RCC 7860 (cell line): ENCODE measurements around the gene DCUN1D3.
"Not testable (repeated sequence)": the region's sequence is repeated elsewhere in the genome, so short reads cannot be mapped to it uniquely, and the experiment has no call there.

Source experiments
- DNase-seq: peaks from one replicate; pipeline ENCODE4 v3.0.0-alpha.2; 2015; ENCODE audit warnings: low spot score
- FAIRE-seq: peaks from 2 replicates; lab custom pipeline; 2012; peaks lifted over from hg19 to GRCh38; lab: Jason Lieb, UNC

DCUN1D3 gene

DNA sequence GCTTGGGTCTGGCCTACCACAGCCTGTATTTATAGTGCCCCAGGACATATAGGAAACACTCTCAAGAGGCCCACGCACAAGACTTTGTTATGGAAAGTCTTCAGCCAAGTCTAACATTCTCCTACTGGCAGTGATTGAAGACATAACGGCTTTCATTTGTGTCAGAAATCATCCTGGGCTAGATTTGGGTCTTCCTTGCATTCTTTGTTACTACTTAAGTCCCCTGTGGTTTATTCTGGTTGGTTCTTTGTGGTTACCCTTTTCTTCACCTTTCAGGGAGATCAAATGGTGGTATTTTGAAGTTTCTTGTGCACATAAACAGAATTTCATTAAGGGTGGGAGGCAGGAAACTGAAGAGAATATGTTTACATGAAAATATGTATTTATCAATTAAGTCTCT is 56.1 kb downstream of the DCUN1D3 start:
- DNase-seq, result no peak
- no peak for FAIRE-seq

DNA sequence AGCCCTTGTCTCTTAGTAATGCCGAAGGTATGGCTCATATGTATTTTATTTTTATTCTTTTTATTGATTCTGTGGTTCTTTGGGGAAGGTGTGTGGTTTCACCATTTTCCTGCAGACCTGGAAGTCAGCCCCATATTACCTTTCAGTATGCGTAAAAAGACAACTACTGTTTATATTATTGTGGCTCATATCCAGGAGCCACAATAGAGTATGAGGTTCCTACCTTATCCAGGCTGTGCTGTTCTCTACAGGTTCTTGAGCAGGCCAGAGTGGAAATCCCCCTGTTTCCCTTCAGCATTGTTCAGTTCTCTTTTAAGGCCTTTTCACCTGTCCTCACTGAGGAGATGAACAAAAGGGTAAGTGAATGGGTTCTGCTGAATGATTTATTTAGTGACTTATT is 60.7 kb downstream of the DCUN1D3 start:
- FAIRE-seq (no peak), DNase-seq (no peak)

DNA sequence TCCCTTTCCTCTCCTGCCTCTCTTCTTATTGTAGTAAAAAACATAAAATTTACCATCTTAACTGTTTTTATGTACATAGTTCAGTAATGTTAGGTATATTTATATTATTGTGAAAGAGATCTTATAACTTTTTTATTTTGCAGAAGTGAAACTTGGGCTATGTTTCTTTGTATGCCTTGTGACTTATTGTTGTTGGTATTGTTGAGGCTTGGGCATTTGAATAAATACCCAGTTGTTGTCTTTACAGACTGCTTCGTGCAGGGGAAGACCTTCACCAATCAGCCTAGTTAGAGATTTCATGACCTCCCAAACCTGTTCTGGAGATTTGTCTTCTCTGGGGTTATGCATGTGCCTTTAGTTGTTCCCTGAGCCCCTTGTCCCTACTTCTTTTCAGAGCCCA is 61.9 kb downstream of the DCUN1D3 start:
- no peak for DNase-seq
- FAIRE-seq, result no peak

DNA sequence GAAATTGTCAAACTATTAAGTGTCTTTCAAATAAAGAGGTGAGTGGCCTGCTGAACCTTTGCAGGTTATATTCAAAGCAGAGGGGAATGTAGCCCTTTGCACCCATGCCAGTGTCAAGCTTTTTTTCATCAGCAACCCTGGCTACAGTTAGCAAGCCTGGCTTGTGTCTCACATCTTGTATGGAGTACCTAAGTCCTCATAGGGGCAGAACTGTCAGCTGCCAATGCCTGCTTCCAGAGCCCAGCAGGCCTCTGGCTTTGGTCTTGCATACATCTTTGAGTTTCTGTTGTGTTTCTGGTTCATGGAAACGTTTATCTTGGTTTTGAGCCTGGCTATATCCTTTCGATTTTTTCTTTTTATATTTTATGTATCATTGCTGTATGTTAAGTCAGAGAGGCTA is 67.1 kb downstream of the DCUN1D3 start:
- DNase-seq (no peak), FAIRE-seq (no peak)

DNA sequence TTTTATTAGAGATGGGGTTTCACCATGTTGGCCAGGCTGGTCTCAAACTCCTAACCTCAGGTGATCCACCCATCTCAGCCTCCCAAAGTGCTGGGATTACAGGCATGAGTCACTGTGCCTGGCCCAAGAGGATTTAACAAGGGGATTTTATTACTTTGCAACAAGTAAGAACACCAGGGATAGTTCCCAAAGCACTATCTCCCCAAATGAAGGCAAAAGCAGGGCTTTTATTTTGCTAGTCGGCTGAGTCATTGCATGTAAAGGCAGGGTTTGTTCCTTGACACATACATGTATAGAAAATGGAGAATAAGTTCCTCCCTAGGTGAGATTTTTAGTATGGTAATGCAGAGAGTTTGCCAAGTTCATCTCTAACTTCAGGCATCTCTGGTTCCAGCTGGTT is 69.8 kb downstream of the DCUN1D3 start:
- FAIRE-seq, result no peak
- DNase-seq, result no peak

DNA sequence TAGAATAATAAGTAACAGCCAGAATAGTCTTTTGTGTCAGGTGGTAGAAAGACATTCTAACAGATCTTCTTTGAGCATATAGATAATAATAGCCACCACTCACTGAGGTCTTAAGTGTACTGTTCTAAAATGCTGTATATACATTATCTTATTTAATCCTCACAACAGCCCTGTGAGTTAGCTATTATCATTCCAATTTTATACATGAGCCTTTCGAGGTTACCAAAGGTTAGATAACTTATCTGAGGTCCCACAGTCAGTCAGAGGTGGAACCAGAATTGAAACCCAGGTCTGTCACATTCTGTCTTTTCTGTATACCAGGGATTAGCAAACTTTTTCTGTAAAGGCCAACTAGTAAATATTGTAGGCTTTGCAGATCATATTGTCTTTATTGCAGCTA is 70.6 kb downstream of the DCUN1D3 start:
- DNase-seq (no peak), FAIRE-seq (no peak)

DNA sequence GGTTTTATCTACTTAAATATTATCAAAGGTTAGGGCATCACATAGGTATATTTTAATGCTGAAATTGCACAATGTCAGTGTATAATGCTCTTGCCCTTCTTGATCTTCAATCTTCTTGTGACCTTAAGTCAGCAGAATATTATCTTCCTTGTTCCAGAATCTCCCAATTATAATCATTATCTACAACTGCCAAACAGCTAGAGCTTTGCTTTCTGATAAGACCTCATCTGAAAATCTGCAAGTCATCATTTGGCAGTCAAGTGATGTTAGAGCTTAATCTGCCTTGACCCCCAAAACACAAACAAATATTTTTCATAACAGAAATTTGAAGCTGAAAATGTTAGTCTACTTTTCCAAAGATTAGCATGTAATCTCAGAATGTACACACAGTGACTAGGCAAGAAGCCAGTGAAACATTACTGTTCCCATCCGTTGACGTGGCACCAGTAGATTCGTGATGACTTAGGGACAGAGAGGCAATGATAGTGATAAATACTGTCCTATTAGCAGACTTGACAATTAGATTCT is 74.1 kb downstream of the DCUN1D3 start:
- DNase-seq (no peak), FAIRE-seq (no peak)

DNA sequence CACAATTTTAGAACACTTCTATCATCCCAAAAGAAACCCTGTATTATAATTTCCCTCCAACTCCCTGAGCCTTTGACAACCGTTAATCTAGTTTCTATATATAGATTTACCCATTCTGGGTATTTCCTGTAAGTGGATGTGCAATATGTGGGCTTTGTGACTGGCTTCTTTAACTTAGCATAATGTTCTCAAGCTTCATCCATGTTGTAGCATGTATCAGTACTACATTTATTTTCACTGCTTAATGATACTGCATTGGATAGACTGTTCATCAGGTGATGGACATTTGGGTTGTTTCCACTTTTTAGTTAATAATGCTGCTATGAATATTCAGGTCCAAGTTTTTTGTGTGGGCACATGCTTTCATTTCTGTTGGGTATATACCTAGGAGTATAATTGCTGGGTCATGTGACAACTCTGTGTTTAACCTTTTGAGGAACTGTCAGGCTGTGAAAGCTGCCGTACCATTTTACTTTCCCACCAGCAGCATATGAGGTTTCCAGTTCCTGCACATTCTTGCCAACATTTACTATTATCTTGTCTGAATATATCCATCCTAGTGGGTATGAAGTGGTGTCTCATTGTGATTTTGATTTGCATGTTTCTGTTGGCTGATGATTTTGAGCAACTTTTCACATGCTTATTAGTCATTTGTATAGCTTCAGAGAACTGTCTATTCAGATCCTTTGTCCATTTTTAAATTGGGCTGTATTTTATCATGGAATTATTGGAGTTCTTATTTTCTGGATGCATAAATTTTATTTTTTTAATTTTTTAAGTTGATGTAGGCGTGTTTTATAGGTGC is 77.4 kb downstream of the DCUN1D3 start:
- FAIRE-seq, result no peak
- DNase-seq, result no peak

DNA sequence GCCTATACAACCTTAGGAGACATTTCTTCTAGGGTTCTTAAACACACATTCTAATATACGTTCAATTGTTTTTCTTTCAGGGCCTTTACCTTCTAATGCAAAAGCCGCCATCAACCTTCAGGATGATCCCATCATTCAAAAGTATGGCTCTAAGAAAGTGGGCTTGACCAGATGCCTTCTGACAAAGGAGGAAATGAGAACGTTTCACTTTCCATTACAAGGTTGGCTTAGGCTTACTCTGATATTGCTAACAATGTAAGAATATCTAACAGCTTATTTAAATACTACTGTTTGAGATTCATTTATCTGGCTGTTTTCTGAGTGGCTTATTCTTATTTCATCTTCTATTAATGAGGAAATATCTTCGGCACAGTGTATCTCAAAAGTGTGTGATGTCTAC is 78.5 kb downstream of the DCUN1D3 start:
- DNase-seq (no peak), FAIRE-seq (no peak)

DNA sequence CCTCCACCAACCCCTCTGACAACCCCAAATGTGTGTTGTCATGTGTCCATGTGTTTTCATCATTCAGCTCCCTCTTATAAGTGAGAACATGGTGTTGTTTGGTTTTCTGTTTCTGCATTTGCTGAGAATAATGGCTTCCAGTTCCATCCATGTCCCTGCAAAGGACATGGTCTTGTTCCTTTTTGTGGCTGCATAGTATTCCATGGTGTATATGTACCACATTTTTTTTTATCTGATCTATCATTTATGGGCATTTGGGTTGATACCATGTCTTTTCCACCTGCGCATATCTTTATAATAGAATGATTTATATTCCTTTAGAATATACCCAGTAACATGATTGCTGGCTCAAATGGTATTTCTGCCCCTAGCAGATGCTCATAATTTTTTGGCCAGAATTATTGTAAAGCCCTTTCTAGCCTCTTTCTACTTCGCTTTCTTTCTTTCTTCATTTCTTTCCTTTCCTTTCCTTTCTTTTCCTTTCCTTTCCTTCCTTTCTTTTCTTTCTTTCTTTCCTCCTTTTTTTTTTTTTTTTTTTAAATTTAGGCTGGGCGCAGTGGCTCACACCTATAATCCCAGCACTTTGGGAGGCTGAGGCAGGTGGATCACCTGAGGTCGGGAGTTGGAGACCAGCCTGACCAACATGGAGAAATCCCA is 81.1 kb downstream of the DCUN1D3 start:
- FAIRE-seq (no peak), DNase-seq (no peak)

DNA sequence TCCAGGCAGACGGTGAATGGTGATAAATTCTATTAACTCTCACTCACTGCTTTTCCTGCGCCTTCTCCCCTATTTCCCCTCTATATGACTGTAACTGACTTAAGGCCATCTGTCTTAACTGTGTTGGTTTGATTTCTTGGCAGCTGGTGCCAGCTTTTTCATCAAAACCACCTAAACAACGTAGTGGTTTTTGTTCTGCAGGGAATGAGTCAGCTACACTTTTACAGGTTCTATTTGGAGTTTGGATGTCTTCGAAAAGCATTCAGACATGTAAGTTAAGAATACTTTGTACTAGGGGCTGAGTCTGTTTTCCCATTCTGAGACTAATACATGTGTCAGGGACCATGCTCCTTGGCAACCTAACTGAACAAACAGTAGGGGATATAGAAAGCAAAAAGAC is 85.4 kb downstream of the DCUN1D3 start:
- DNase-seq (no peak), FAIRE-seq (no peak)

DNA sequence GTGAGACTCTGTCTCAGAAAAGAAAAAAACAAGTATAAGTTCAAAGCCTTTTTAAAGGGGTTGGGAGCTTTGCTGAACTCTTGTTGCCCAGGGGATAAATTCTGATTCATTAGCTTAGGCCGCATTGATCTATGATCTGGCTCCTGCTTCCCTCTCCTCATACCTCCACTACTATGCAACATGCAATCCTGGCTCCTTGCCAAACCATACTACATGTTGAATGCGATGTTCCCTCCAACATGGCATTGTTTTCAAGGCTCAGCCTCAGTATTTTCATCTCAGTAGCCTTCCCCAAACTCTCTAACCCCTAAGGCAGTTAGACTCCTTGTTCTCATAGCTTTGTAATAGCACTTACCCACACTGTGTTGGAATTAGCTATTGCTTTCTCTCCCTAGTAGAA is 87.6 kb downstream of the DCUN1D3 start:
- FAIRE-seq (no peak), DNase-seq (no peak)

DNA sequence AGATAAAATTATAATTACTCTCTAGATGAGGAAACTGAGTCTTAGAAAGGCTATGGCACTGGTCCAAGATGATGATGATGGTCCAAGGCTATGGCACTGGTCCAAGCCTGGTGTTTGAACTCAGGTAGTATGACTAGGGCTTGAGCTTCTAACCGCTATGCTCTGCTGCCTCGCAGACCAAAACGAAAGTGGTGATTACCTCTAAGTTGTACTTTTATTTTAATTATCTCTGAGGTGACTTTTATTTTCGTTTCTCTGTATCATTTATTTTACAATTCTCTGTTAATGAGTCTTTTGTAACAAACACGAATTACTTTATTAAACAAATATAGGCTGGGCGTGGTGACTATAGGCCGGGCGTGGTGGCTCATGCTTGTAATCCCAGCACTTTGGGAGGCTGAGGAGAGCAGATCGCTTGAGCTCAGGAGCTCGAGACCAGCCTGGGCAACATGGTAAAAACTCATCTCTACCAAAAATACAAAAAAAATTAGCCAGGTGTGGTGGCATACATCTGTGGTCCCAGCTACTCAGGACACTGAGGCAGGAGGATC is 88.2 kb downstream of the DCUN1D3 start:
- no peak for FAIRE-seq

DNA sequence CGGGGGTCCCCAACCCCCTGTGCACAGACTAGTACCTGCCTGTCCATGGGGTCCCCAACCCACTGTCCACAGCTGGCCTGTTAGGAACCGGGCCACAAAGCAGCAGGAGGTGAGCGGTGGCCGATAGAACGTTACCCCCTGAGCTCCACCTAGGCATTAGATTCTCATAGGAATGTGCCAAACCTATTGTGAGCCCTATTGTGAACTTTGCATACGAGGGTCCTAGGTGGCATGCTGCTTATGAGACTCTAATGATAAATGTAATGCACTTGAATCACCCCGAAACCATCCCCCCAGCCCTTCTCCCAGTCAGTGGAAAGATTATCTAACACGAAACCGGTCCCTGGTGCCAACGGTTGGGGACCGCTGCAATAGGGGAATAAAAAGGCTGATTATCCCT is 92.3 kb downstream of the DCUN1D3 start:
- DNase-seq, result no peak
- FAIRE-seq, result no peak

More for the DNA sequence above, 88.2 kb downstream of the DCUN1D3 start:
- no peak for DNase-seq

DNA sequence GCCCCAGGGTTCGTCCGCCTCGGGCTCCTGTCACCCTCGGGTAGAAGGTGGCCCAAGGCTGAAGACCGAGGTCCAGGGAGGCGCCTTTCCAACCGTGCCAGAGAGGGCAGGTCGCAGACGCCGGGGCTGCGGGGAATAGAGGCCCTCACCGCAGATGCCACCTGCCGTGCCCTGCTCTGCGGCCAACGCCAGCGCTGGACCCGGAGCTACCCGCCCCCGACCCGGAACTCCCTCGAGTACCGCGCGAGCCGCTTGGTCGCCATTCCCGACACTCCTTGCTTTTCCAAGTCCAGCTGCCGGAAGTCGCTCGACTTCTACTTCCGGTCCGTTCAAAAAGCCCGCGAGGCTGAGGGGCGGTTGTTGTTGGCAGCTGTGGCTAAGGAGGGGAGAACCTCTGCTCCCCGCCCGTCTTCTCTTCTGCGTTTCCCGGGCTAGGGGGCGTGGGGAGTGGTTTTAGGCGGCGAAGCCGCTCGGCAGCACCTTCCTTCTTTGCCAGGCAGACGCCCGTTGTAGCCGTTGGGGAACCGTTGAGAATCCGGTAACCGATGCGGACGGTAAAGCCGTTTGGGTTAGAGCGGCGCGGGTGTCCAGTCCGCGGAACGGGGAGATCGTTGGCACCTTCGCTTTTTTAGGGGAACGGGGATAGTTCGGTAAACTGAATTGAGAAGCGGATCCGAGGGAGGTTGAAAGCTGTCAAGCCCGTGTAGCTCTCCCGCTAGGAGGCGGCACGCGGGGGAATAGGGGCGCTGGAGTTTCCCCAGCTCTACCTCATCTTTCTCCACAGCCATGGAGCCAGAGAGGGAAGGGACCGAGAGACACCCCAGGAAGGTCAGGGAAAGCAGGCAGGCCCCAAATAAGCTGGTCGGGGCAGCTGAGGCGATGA is 93.7 kb downstream of the DCUN1D3 start, which contains the start of the genes ERI2 and REXO5:
ERI2 (minus strand) TSS at position 305 of the 883 bp plus-strand sequence; CDS start at position 263, 42 bp downstream.
REXO5 (plus strand) TSS at position 360 of the 883 bp plus-strand sequence; CDS start at position 787, 427 bp downstream.
- DNase-seq (peak; percentile 89), FAIRE-seq (peak; percentile 75)

DNA sequence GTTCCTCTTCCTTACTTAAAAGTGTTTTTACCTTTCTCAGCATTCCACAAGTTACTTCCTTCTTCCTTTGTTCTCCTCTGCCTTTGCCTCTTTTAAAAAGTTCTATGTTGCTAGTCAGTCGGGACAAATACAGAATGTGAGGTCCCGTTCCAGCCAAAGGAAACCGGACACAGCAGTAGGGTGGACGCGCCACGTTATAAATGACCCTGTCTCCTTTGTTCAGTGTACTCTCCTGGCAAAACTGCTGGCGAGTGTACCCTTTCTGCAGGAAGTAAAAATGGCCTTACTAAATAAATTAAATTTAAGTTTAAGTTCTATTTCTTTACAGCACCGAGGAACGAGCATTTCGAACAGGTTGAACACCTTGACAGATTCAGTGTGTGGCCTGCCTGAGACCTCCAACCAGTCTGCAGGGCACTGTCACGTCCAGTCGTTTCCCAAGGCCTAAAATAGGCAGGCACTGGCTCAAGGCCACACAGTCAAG is 94.4 kb downstream of the DCUN1D3 start:
- FAIRE-seq, result not testable (repeated sequence)
- peak; percentile 14 for DNase-seq
